CD4-positive, alpha-beta T cell (primary cell): ENCODE data around the gene CLPSL1. TPM values are rescaled to one million over a fixed set of nuclear protein-coding genes. Genes with fewer than 3 reads are reported as not detected.

Experiments
- ATAC-seq: fragments of 200-7000 bp; cut with Tn5 transposase; one replicate; pipeline ENCODE4 v1.10.0; 2022; ENCODE audit warnings: mild to moderate bottlenecking; ENCODE audit not compliant: poor library complexity
- CTCF ChIA-PET: fragments of 350-600 bp; sonication (Branson Sonifier 250); formaldehyde crosslinking; loops from one replicate; lab custom pipeline; 2021; ENCODE audit warnings: antibody characterized with exemption, inconsistent platforms; lab: Charles Lee
- POLR2A ChIA-PET: fragments of 350-600 bp; sonication (Branson Sonifier 250); formaldehyde crosslinking; loops from one replicate; lab custom pipeline; 2021; ENCODE audit warnings: antibody characterized with exemption, inconsistent platforms; lab: Charles Lee
- DNase-seq, 14 experiments: peaks; one replicate each; pipeline ENCODE4 v3.0.0-alpha.2; 2013 to 2020; ENCODE audit warnings: mixed read lengths in 2 of 14
- H3K27ac ChIP-seq, 2 donors: one replicate each; pipeline versions ENCODE4 v1.5.1 to v1.7.0; 2013; ENCODE audit warnings: low read length in 2 of 2, low read depth in 1 of 2, mild to moderate bottlenecking in 1 of 2
- H3K27me3 ChIP-seq, 2 experiments: 1 replicate in 1 of 2; 2 replicates in 1 of 2; pipeline versions ENCODE4 v1.6.1 to v1.7.0; 2013; ENCODE audit warnings: low read length in 2 of 2, control low read depth in 1 of 2, mild to moderate bottlenecking in 1 of 2, moderate library complexity in 1 of 2; ENCODE audit not compliant: insufficient read depth in 2 of 2, control insufficient read depth in 1 of 2
- H3K36me3 ChIP-seq: one replicate; pipeline ENCODE4 v1.6.1; 2013; ENCODE audit warnings: low read length, control low read depth; ENCODE audit not compliant: insufficient read depth
- H3K4me1 ChIP-seq: one replicate; pipeline ENCODE4 v1.6.1; 2013; ENCODE audit warnings: low read length, control low read depth; ENCODE audit not compliant: insufficient read depth
- H3K4me3 ChIP-seq: one replicate; pipeline ENCODE4 v1.5.1; 2013; ENCODE audit warnings: mild to moderate bottlenecking, low read length, moderate library complexity
- H3K9me3 ChIP-seq, 2 experiments: 1 replicate in 1 of 2; 2 replicates in 1 of 2; pipeline versions ENCODE4 v1.6.1 to v1.7.0; 2013; ENCODE audit warnings: low read length in 2 of 2, mild to moderate bottlenecking in 2 of 2, control low read depth in 1 of 2, moderate library complexity in 1 of 2; ENCODE audit not compliant: control insufficient read depth in 1 of 2, insufficient read depth in 1 of 2
- H3K27ac Mint-ChIP-seq: one replicate; pipeline ENCODE4 v1.8.0; 2020; ENCODE audit warnings: mixed read lengths
- H3K27me3 Mint-ChIP-seq: one replicate; pipeline ENCODE4 v1.8.0; 2021; ENCODE audit warnings: mixed read lengths
- H3K36me3 Mint-ChIP-seq: one replicate; pipeline ENCODE4 v1.8.0; 2021; ENCODE audit warnings: low read depth, mixed read lengths
- H3K4me1 Mint-ChIP-seq: one replicate; pipeline ENCODE4 v1.8.0; 2021; ENCODE audit warnings: low read depth, mixed read lengths
- H3K4me3 Mint-ChIP-seq: one replicate; pipeline ENCODE4 v1.8.0; 2020; ENCODE audit warnings: mild to moderate bottlenecking, mixed read lengths
- H3K9me3 Mint-ChIP-seq: one replicate; pipeline ENCODE4 v1.8.0; 2020; ENCODE audit warnings: mixed read lengths
- CTCF ChIP-seq: fragments of 200-600 bp; IDR thresholded peaks from one replicate; pipeline ENCODE4 v1.8.0; 2022; ENCODE audit warnings: antibody characterized with exemption, mild to moderate bottlenecking
- intact Hi-C, 2 experiments: fragments of 100-400 bp; cut with DNase I in 1 of 2; cut with micrococcal nuclease in 1 of 2; formaldehyde crosslinking; loops; one replicate each; pipeline versions ENCODE4 v1.15.1 to v1.9.0; 2023 to 2025; cut with DNase I, micrococcal nuclease
- total RNA-seq, 174 experiments: library from RNA in 2 of 174; stranded (reverse) in 2 of 174; gene quantifications; one replicate each; pipeline ENCODE4 v1.2.3 and lab custom pipeline; 2021 to 2026

Gene CLPSL1
- total RNA-seq, 2 experiments from 2014 or later: not detected

GRCh38 chr6:35739645-35740524, 40.9 kb upstream of the CLPSL1 start:
- Mint-ChIP-seq H3K9me3 (no peaks in the 10 kb centered on the region), H3K4me1 (peaks cover 29% of the 10 kb centered on the region), H3K36me3 (no peaks in the 10 kb centered on the region), H3K4me3 (no peak overlapping the region), H3K27ac (no peak overlapping the region), H3K27me3 (no peaks in the 10 kb centered on the region)
- no peak for ATAC-seq
- Histone ChIP-seq H3K4me3 (no peak overlapping the region), H3K36me3 (no peaks in the 10 kb centered on the region), H3K4me1 (peaks cover 31% of the 10 kb centered on the region), H3K27ac (no peak overlapping the region), H3K9me3 (no peaks in the 10 kb centered on the region), H3K27me3 (no peaks in the 10 kb centered on the region)
- ChIA-PET POLR2A (no interaction called here), CTCF (interaction anchor here (0.6 to 0.7 kb wide), 3 partner anchors 8 to 16 kb away, joined by 4 to 6 read pairs (median 4); no protein-coding TSS in a partner anchor)
- intact Hi-C loops: loop anchor here (5.0 kb wide), 3 partner anchors 268 to 398 kb away; partner anchors contain the start of genes FANCE (in 1 of the 2) and PPARD (in 1 of the 2)
- TF ChIP-seq CTCF: no peak
- DNase-seq: no peak

GRCh38 chr6:35742842-35743241, 38.0 kb upstream of the CLPSL1 start:
- Mint-ChIP-seq H3K36me3 (no peaks in the 10 kb centered on the region), H3K27me3 (no peaks in the 10 kb centered on the region), H3K4me1 (peaks cover under 1% of the 10 kb centered on the region), H3K27ac (no peak overlapping the region), H3K4me3 (no peak overlapping the region), H3K9me3 (peaks cover 5% of the 10 kb centered on the region)
- Histone ChIP-seq H3K4me3 (no peak overlapping the region), H3K27me3 (no peaks in the 10 kb centered on the region), H3K27ac (no peak overlapping the region), H3K36me3 (no peaks in the 10 kb centered on the region), H3K4me1 (peaks cover 1% of the 10 kb centered on the region), H3K9me3 (peaks cover 0 to 2% of the 10 kb centered on the region in 2 experiments)
- CTCF ChIA-PET: no interaction called here
- POLR2A ChIA-PET: no interaction called here
- DNase-seq (no peak), ATAC-seq (no peak)
- TF ChIP-seq CTCF: no peak
- intact Hi-C loops: no loop called here

GRCh38 chr6:35745509-35745908, 35.3 kb upstream of the CLPSL1 start:
- Mint-ChIP-seq H3K27me3 (no peaks in the 10 kb centered on the region), H3K9me3 (peaks cover 5% of the 10 kb centered on the region), H3K27ac (no peak overlapping the region), H3K36me3 (no peaks in the 10 kb centered on the region), H3K4me3 (no peak overlapping the region), H3K4me1 (no peaks in the 10 kb centered on the region)
- ChIA-PET CTCF (no interaction called here), POLR2A (no interaction called here)
- intact Hi-C loops: no loop called here
- Histone ChIP-seq H3K36me3 (no peaks in the 10 kb centered on the region), H3K4me3 (no peak overlapping the region), H3K9me3 (peaks cover 4 to 5% of the 10 kb centered on the region in 2 experiments), H3K4me1 (no peaks in the 10 kb centered on the region), H3K27ac (no peak overlapping the region), H3K27me3 (no peaks in the 10 kb centered on the region)
- no peak for ATAC-seq
- no peak for DNase-seq
- TF ChIP-seq CTCF: no peak
